Measurements from ENCODE around the gene POLE2.
"Not testable (repeated sequence)": the region's sequence is repeated elsewhere in the genome, so short reads cannot be mapped to it uniquely, and the experiment has no call there.

Gene POLE2

DNA sequence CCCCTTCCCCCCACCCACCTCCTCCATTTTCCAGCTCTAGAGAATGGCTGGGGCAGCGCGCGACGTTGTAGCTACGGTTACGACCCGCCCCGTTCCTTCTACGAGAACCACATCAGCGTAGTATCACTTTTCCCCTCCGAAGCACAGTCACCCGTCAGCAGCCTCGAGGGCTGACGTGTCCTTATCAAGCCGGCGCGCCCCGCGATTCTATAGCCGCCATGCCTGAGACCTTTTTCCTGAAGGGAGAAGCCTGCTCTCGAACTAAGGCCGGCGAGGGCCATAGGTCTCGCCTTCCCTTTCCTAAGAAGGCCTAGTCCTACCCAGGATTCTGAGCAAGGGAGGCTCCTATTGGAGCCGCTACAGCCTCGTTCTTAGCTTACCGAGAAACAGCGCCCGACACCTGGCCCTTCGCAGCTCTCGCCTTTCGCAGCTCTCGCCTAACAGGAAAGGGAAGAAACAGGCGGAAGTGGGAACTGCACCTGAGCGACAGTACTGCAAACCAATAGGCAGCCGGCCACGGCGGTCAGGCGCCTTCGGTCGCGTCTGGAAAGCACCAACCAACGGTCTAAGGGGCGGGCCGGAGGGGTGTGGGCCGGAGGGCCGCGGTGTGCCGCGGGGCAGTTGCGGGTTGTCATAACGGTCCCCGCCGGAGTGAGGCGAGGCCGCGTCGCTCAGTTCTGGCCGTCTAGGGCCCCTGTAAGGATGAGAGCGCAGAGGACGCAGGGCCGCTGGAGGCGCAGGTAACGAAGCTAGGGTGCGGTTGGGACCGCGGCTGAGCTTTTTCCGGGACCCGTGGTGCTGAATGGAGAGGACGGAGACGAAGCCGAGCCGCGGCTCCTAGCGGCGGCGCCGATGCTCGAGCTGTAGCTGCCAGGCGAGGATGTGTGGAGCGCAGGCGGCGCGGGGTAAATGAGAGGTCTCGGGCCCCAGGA, 67.6 kb downstream of the POLE2 start, which contains the start of the genes MGAT2 and RPL36AL:
TSS of gene MGAT2 (plus strand) at position 618 of the 932 bp plus-strand sequence. CDS start 470 bp downstream, outside the sequence.
TSS of gene RPL36AL (minus strand) at position 445 of the 932 bp plus-strand sequence. CDS start 1,522 bp downstream, outside the sequence.
- H3K36me3 ChIP-seq (ENCODE audit: control insufficient read depth in 5 of 5, insufficient read depth in 5 of 5, low read length in 5 of 5): peaks cover 3 to 21% (median 12%) of the 10 kb centered on the region in 5 donors
- peaks cover 4 to 46% (median 44%) of the 10 kb centered on the region in 5 donors for H3K4me1 ChIP-seq (ENCODE audit: control insufficient read depth in 5 of 5, insufficient read depth in 5 of 5, low read length in 5 of 5)

GRCh38 chr14:49619730-49620129, 68.3 kb downstream of the POLE2 start:
- no peaks in the 10 kb centered on the region for H3K27me3 ChIP-seq (ENCODE audit: control insufficient read depth in 5 of 5, insufficient read depth in 4 of 5, low read length in 5 of 5)
- H3K4me1 ChIP-seq (ENCODE audit: control insufficient read depth in 5 of 5, insufficient read depth in 5 of 5, low read length in 5 of 5): peaks cover 4 to 46% (median 44%) of the 10 kb centered on the region in 5 donors
- H3K27ac ChIP-seq (ENCODE audit: low read depth, low read length): peak overlapping the region; percentile 97
- peak overlapping the region; percentile 90 to 99 (median 96) for H3K9ac ChIP-seq (ENCODE audit: low read length in 5 of 5)
- no peaks in the 10 kb centered on the region for H3K9me3 ChIP-seq (ENCODE audit: control insufficient read depth in 5 of 5, low read length in 5 of 5)
- peaks cover 3 to 21% (median 12%) of the 10 kb centered on the region in 5 donors for H3K36me3 ChIP-seq (ENCODE audit: control insufficient read depth in 5 of 5, insufficient read depth in 5 of 5, low read length in 5 of 5)
- peak overlapping the region; percentile 73 to 99 (median 95) for H3K4me3 ChIP-seq (ENCODE audit: low read depth in 1 of 5, low read length in 5 of 5)

More for the DNA sequence above, 67.6 kb downstream of the POLE2 start, which contains the start of the genes MGAT2 and RPL36AL:
- Histone ChIP-seq H3K9me3 (ENCODE audit: control insufficient read depth in 5 of 5, low read length in 5 of 5) (no peaks in the 10 kb centered on the region), H3K4me3 (ENCODE audit: low read depth in 1 of 5, low read length in 5 of 5) (peak within 1 kb of the TSS; percentile 73 to 99 (median 95)), H3K9ac (ENCODE audit: low read length in 5 of 5) (peak within 1 kb of the TSS; percentile 90 to 99 (median 96)), H3K27ac (ENCODE audit: low read depth, low read length) (peak within 1 kb of the TSS; percentile 97), H3K27me3 (ENCODE audit: control insufficient read depth in 5 of 5, insufficient read depth in 4 of 5, low read length in 5 of 5) (no peaks in the 10 kb centered on the region)

- Histone ChIP-seq H3K27ac (ENCODE audit: low read depth, low read length) (peak overlapping the region; percentile 97), H3K9ac (ENCODE audit: low read length in 5 of 5) (peak overlapping the region in 3 of 5 donors; percentile 90 to 97 (median 96)), H3K4me3 (ENCODE audit: low read depth in 1 of 5, low read length in 5 of 5) (peak overlapping the region; percentile 73 to 99 (median 95)), H3K4me1 (ENCODE audit: control insufficient read depth in 5 of 5, insufficient read depth in 5 of 5, low read length in 5 of 5) (peaks cover 4 to 44% (median 44%) of the 10 kb centered on the region in 5 donors), H3K36me3 (ENCODE audit: control insufficient read depth in 5 of 5, insufficient read depth in 5 of 5, low read length in 5 of 5) (peaks cover 5 to 22% (median 12%) of the 10 kb centered on the region in 5 donors)
- H3K9me3 ChIP-seq (ENCODE audit: control insufficient read depth in 5 of 5, low read length in 5 of 5); H3K27me3 ChIP-seq (ENCODE audit: control insufficient read depth in 5 of 5, insufficient read depth in 4 of 5, low read length in 5 of 5): not testable (repeated sequence)
Measured at GRCh38 chr14:49619273-49619672, 68.7 kb downstream of the POLE2 start.

GRCh38 chr14:49617852-49618519, 70.0 kb downstream of the POLE2 start:
- Histone ChIP-seq H3K9ac (ENCODE audit: low read length in 5 of 5) (no peak overlapping the region), H3K9me3 (ENCODE audit: control insufficient read depth in 5 of 5, low read length in 5 of 5) (no peaks in the 10 kb centered on the region), H3K4me3 (ENCODE audit: low read depth in 1 of 5, low read length in 5 of 5) (no peak overlapping the region), H3K27me3 (ENCODE audit: control insufficient read depth in 5 of 5, insufficient read depth in 4 of 5, low read length in 5 of 5) (no peaks in the 10 kb centered on the region), H3K4me1 (ENCODE audit: control insufficient read depth in 5 of 5, insufficient read depth in 5 of 5, low read length in 5 of 5) (peaks cover 4 to 32% (median 31%) of the 10 kb centered on the region in 5 donors), H3K36me3 (ENCODE audit: control insufficient read depth in 5 of 5, insufficient read depth in 5 of 5, low read length in 5 of 5) (peaks cover 6 to 24% (median 12%) of the 10 kb centered on the region in 5 donors), H3K27ac (ENCODE audit: low read depth, low read length) (no peak overlapping the region)

- no peaks in the 10 kb centered on the region for H3K9me3 ChIP-seq (ENCODE audit: control insufficient read depth in 5 of 5, low read length in 5 of 5)
Measured at GRCh38 chr14:49615776-49616175, 72.2 kb downstream of the POLE2 start.

DNA sequence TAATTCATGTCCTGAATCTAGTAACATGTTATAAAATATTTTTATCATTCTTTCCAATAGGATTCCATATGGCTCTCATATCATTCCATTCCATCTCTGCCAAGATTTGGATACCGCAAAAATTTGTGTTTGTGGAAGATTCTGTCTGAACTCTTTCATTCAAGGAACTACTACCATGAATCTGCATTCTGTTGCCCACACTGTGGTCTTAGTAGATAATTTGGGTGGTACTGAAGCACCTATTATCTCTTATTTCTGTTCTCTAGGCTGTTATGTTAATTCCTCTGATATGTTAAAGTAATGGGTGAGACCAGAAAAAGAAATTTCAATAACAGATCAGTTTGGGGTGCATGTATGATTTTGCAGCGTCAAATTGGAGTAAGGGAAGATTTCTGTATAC, 73.8 kb downstream of the POLE2 start:
- Histone ChIP-seq H3K9me3 (ENCODE audit: control insufficient read depth in 5 of 5, low read length in 5 of 5) (no peaks in the 10 kb centered on the region), H3K27me3 (ENCODE audit: control insufficient read depth in 5 of 5, insufficient read depth in 4 of 5, low read length in 5 of 5) (no peaks in the 10 kb centered on the region), H3K9ac (ENCODE audit: low read length in 5 of 5) (no peak overlapping the region), H3K4me1 (ENCODE audit: control insufficient read depth in 5 of 5, insufficient read depth in 5 of 5, low read length in 5 of 5) (peaks cover 0 to 5% (median 4%) of the 10 kb centered on the region in 5 donors), H3K4me3 (ENCODE audit: low read depth in 1 of 5, low read length in 5 of 5) (no peak overlapping the region), H3K27ac (ENCODE audit: low read depth, low read length) (no peak overlapping the region), H3K36me3 (ENCODE audit: control insufficient read depth in 5 of 5, insufficient read depth in 5 of 5, low read length in 5 of 5) (peaks cover 6 to 24% (median 12%) of the 10 kb centered on the region in 5 donors)

More at GRCh38 chr14:49615776-49616175, 72.2 kb downstream of the POLE2 start:
- Histone ChIP-seq H3K36me3 (ENCODE audit: control insufficient read depth in 5 of 5, insufficient read depth in 5 of 5, low read length in 5 of 5) (peaks cover 6 to 24% (median 12%) of the 10 kb centered on the region in 5 donors), H3K27me3 (ENCODE audit: control insufficient read depth in 5 of 5, insufficient read depth in 4 of 5, low read length in 5 of 5) (no peaks in the 10 kb centered on the region), H3K4me3 (ENCODE audit: low read depth in 1 of 5, low read length in 5 of 5) (no peak overlapping the region), H3K27ac (ENCODE audit: low read depth, low read length) (no peak overlapping the region), H3K9ac (ENCODE audit: low read length in 5 of 5) (no peak overlapping the region), H3K4me1 (ENCODE audit: control insufficient read depth in 5 of 5, insufficient read depth in 5 of 5, low read length in 5 of 5) (peaks cover 0 to 13% (median 12%) of the 10 kb centered on the region in 5 donors)

- H3K36me3 ChIP-seq (ENCODE audit: control insufficient read depth in 5 of 5, insufficient read depth in 5 of 5, low read length in 5 of 5): peaks cover 2 to 11% (median 5%) of the 10 kb centered on the region in 5 donors
- H3K4me1 ChIP-seq (ENCODE audit: control insufficient read depth in 5 of 5, insufficient read depth in 5 of 5, low read length in 5 of 5): peaks cover 0 to 1% (median 0%) of the 10 kb centered on the region in 5 donors
- no peak overlapping the region for H3K27ac ChIP-seq (ENCODE audit: low read depth, low read length)
- no peaks in the 10 kb centered on the region for H3K27me3 ChIP-seq (ENCODE audit: control insufficient read depth in 5 of 5, insufficient read depth in 4 of 5, low read length in 5 of 5)
- no peak overlapping the region for H3K4me3 ChIP-seq (ENCODE audit: low read depth in 1 of 5, low read length in 5 of 5)
- H3K9me3 ChIP-seq (ENCODE audit: control insufficient read depth in 5 of 5, low read length in 5 of 5): no peaks in the 10 kb centered on the region
- no peak overlapping the region for H3K9ac ChIP-seq (ENCODE audit: low read length in 5 of 5)
Measured at GRCh38 chr14:49612671-49613070, 75.3 kb downstream of the POLE2 start.

- no peak overlapping the region for H3K9ac ChIP-seq (ENCODE audit: low read length in 5 of 5)
- peaks cover 3 to 9% (median 6%) of the 10 kb centered on the region in 5 donors for H3K36me3 ChIP-seq (ENCODE audit: control insufficient read depth in 5 of 5, insufficient read depth in 5 of 5, low read length in 5 of 5)
- no peak overlapping the region for H3K27ac ChIP-seq (ENCODE audit: low read depth, low read length)
- no peaks in the 10 kb centered on the region for H3K4me1 ChIP-seq (ENCODE audit: control insufficient read depth in 5 of 5, insufficient read depth in 5 of 5, low read length in 5 of 5)
- no peaks in the 10 kb centered on the region for H3K9me3 ChIP-seq (ENCODE audit: control insufficient read depth in 5 of 5, low read length in 5 of 5)
- H3K27me3 ChIP-seq (ENCODE audit: control insufficient read depth in 5 of 5, insufficient read depth in 4 of 5, low read length in 5 of 5): no peaks in the 10 kb centered on the region
- H3K4me3 ChIP-seq (ENCODE audit: low read depth in 1 of 5, low read length in 5 of 5): no peak overlapping the region
Measured at GRCh38 chr14:49612251-49612650, 75.8 kb downstream of the POLE2 start.

GRCh38 chr14:49607583-49607982, 80.4 kb downstream of the POLE2 start:
- H3K36me3 ChIP-seq (ENCODE audit: control insufficient read depth in 5 of 5, insufficient read depth in 5 of 5, low read length in 5 of 5): peaks cover 0 to 14% (median 5%) of the 10 kb centered on the region in 5 donors
- no peak overlapping the region for H3K9ac ChIP-seq (ENCODE audit: low read length in 5 of 5)
- H3K9me3 ChIP-seq (ENCODE audit: control insufficient read depth in 5 of 5, low read length in 5 of 5): no peaks in the 10 kb centered on the region
- H3K4me1 ChIP-seq (ENCODE audit: control insufficient read depth in 5 of 5, insufficient read depth in 5 of 5, low read length in 5 of 5): no peaks in the 10 kb centered on the region
- H3K27me3 ChIP-seq (ENCODE audit: control insufficient read depth in 5 of 5, insufficient read depth in 4 of 5, low read length in 5 of 5): no peaks in the 10 kb centered on the region
- H3K27ac ChIP-seq (ENCODE audit: low read depth, low read length): no peak overlapping the region
- no peak overlapping the region for H3K4me3 ChIP-seq (ENCODE audit: low read depth in 1 of 5, low read length in 5 of 5)

Measured in subcutaneous abdominal adipose tissue (tissue), 5 donors.